ENCODE measurements around the gene METTL6. TPM values are rescaled to one million over a fixed set of nuclear protein-coding genes. Genes with fewer than 3 reads are reported as not detected.

The METTL6 gene
- total and polyA plus RNA-seq, 2 experiments from 2014 or later = 21.6 to 30.9 TPM

DNA sequence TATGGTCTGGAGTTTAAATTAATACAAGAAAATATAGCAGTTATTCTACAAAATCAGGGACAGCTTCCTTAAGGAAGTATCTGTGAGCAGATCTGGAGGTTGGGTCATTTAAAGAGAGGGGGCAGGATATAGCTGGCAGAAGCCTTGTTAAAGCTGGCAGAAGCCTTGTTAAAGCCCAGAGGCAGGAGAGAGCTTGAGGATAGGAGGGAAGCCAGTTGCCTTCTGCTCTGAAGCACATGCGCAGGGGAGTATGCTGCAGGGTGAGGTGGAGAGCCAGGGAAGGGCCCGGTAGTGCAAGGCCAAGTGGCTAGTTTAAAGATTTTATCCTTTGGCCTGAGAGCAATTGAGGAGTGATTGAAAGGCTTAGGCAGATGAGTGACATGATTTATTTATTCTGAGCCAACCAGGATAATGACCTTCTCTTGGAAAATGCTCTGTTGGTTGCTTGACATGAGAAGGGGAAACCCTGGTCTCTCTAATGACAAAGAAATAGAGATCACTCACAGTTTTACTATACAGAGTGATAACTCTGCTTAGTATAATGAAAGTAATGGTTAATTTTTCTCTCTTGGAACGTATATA lies 4.0 kb upstream of the METTL6 start:
- peaks cover 81% of the 10 kb centered on the region for H3K79me2 ChIP-seq (ENCODE audit: insufficient read depth)
- in situ Hi-C loops (cut with MboI) = no loop called here

GRCh38 chr3:15430624-15431023 lies 3.3 kb upstream of the METTL6 start:
- no peak for DNase-seq
- in situ Hi-C loops (cut with MboI) = no loop called here
- H4K20me1 ChIP-seq (ENCODE audit: insufficient read depth) = no peaks in the 10 kb centered on the region
- no peak overlapping the region for H3K4me3 ChIP-seq
- 18 to 29% methylated on average over 1 of the region's 1 CpG for WGBS, 2 experiments (ENCODE audit: low coverage in 1 of 2, low lambda C conversion rate in 2 of 2, missing lambda C conversion rate in 2 of 2)
- H3K36me3 ChIP-seq (ENCODE audit: low read depth) = peaks cover 37% of the 10 kb centered on the region
- peaks cover 14% of the 10 kb centered on the region; the same call in 1 of the 2 replicates for H3F3A ChIP-seq (ENCODE audit: insufficient read depth)
- no peak overlapping the region for H3K27ac ChIP-seq
- peaks cover 88% of the 10 kb centered on the region for H3K79me2 ChIP-seq (ENCODE audit: insufficient read depth)
- H3K4me2 ChIP-seq (ENCODE audit: unreplicated experiment) = no peak overlapping the region
- no peak for TF ChIP-seq EZH2 (IDR thresholded peaks at IDR 0.05; ENCODE audit: insufficient read depth, poor library complexity, severe bottlenecking)
- no peak for TF ChIP-seq EZH2phosphoT487 (IDR thresholded peaks at IDR 0.05; ENCODE audit: insufficient read depth, low read depth)
- no peaks in the 10 kb centered on the region for H3K27me3 ChIP-seq (replicated peaks; ENCODE audit: insufficient read depth)
- no peak overlapping the region for H3K9ac ChIP-seq
- peaks cover 19% of the 10 kb centered on the region for H3K4me1 ChIP-seq (ENCODE audit: insufficient read depth)
- H2AFZ ChIP-seq = no peak overlapping the region
- no peaks in the 10 kb centered on the region for H3K9me3 ChIP-seq (ENCODE audit: low read depth)
- H3K9me2 ChIP-seq (ENCODE audit: insufficient read depth) = no peaks in the 10 kb centered on the region

More for the DNA sequence above, 4.0 kb upstream of the METTL6 start:
- H3K4me3 ChIP-seq = no peak overlapping the region
- no peaks in the 10 kb centered on the region for H3K27me3 ChIP-seq (replicated peaks; ENCODE audit: insufficient read depth)
- no peaks in the 10 kb centered on the region for H3K9me3 ChIP-seq (ENCODE audit: low read depth)
- no peak overlapping the region for H3K4me2 ChIP-seq (ENCODE audit: unreplicated experiment)
- no peak overlapping the region for H3K27ac ChIP-seq
- peaks cover 17% of the 10 kb centered on the region for H3K4me1 ChIP-seq (ENCODE audit: insufficient read depth)
- 84 to 87% methylated on average over 3 of the region's 3 CpGs for WGBS, 2 experiments (ENCODE audit: low coverage in 1 of 2, low lambda C conversion rate in 2 of 2, missing lambda C conversion rate in 2 of 2)
- peaks cover 14% of the 10 kb centered on the region; the same call in 1 of the 2 replicates for H3F3A ChIP-seq (ENCODE audit: insufficient read depth)
- H4K20me1 ChIP-seq (ENCODE audit: insufficient read depth) = no peaks in the 10 kb centered on the region
- TF ChIP-seq EZH2phosphoT487 (IDR thresholded peaks at IDR 0.05; ENCODE audit: insufficient read depth, low read depth) = no peak
- H3K36me3 ChIP-seq (ENCODE audit: low read depth) = peaks cover 38% of the 10 kb centered on the region
- DNase-seq = no peak
- no peak overlapping the region for H3K9ac ChIP-seq
- H3K9me2 ChIP-seq (ENCODE audit: insufficient read depth) = no peaks in the 10 kb centered on the region
- no peak overlapping the region for H2AFZ ChIP-seq

- peaks cover 19% of the 10 kb centered on the region for H3K4me1 ChIP-seq (ENCODE audit: insufficient read depth)
- no peaks in the 10 kb centered on the region for H3K9me3 ChIP-seq (ENCODE audit: low read depth)
- H3F3A ChIP-seq (ENCODE audit: insufficient read depth) = peaks cover 14% of the 10 kb centered on the region; the same call in 1 of the 2 replicates
- peak overlapping the region; percentile 92 for H3K27ac ChIP-seq
- peak overlapping the region; percentile 96 for H3K4me2 ChIP-seq (ENCODE audit: unreplicated experiment)
- DNase-seq = no peak
- no peaks in the 10 kb centered on the region for H4K20me1 ChIP-seq (ENCODE audit: insufficient read depth)
- no peak overlapping the region for H2AFZ ChIP-seq
- H3K9ac ChIP-seq = peak overlapping the region; percentile 95
- peak overlapping the region; percentile 99 for H3K4me3 ChIP-seq
- H3K36me3 ChIP-seq (ENCODE audit: low read depth) = peaks cover 35% of the 10 kb centered on the region
- no peaks in the 10 kb centered on the region for H3K27me3 ChIP-seq (replicated peaks; ENCODE audit: insufficient read depth)
- H3K9me2 ChIP-seq (ENCODE audit: insufficient read depth) = no peaks in the 10 kb centered on the region
- peaks cover 92% of the 10 kb centered on the region for H3K79me2 ChIP-seq (ENCODE audit: insufficient read depth)
- 73% methylated on average over 6 of the region's 6 CpGs for WGBS, 2 experiments (ENCODE audit: low coverage in 1 of 2, low lambda C conversion rate in 2 of 2, missing lambda C conversion rate in 2 of 2)
- TF ChIP-seq EZH2phosphoT487 (IDR thresholded peaks at IDR 0.05; ENCODE audit: insufficient read depth, low read depth) = no peak
- TF ChIP-seq EZH2 (IDR thresholded peaks at IDR 0.05; ENCODE audit: insufficient read depth, poor library complexity, severe bottlenecking) = no peak
- in situ Hi-C loops (cut with MboI) = loop anchor here (10.0 kb wide), 1 partner anchor 126 kb away; no protein-coding TSS in a partner anchor
Measured at GRCh38 chr3:15429080-15429479, 1.7 kb upstream of the METTL6 start.

DNA sequence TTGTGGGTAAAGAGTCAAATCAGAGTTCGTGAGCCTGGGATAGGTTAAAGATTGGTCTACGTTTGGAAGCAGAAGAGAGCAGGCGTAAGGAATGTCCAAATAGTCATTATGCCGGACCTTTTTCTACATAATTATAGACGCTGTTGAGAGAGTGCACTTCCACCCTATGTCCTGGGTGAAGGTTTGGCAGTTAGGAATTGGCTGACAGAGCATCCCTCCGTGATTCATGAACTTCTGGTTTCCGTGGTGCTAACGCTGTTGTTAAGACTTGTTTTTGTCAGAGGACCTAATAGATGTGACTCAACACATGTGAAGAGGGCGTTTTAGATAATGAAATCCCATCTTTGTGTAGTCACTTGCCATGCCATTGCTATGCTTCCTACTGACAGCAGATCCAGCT lies 1.2 kb upstream of the METTL6 start:
- WGBS, 2 experiments (ENCODE audit: low coverage in 1 of 2, low lambda C conversion rate in 2 of 2, missing lambda C conversion rate in 2 of 2) = 2% methylated on average over 9 of the region's 9 CpGs
- H3K9ac ChIP-seq = peak overlapping the region; percentile 95
- in situ Hi-C loops (cut with MboI) = loop anchor here (10.0 kb wide), 1 partner anchor 126 kb away; no protein-coding TSS in a partner anchor
- no peak for TF ChIP-seq EZH2phosphoT487 (IDR thresholded peaks at IDR 0.05; ENCODE audit: insufficient read depth, low read depth)
- TF ChIP-seq EZH2 (IDR thresholded peaks at IDR 0.05; ENCODE audit: insufficient read depth, poor library complexity, severe bottlenecking) = no peak
- H3K27me3 ChIP-seq (replicated peaks; ENCODE audit: insufficient read depth) = no peaks in the 10 kb centered on the region
- DNase-seq = peak; percentile 93
- H3K4me3 ChIP-seq = peak overlapping the region; percentile 99
- H3F3A ChIP-seq (ENCODE audit: insufficient read depth) = peaks cover 14% of the 10 kb centered on the region; the same call in 1 of the 2 replicates
- H3K9me3 ChIP-seq (ENCODE audit: low read depth) = no peaks in the 10 kb centered on the region
- peaks cover 19% of the 10 kb centered on the region for H3K4me1 ChIP-seq (ENCODE audit: insufficient read depth)
- peak overlapping the region; percentile 97 for H2AFZ ChIP-seq
- H4K20me1 ChIP-seq (ENCODE audit: insufficient read depth) = no peaks in the 10 kb centered on the region
- peak overlapping the region; percentile 92 for H3K27ac ChIP-seq
- peaks cover 31% of the 10 kb centered on the region for H3K36me3 ChIP-seq (ENCODE audit: low read depth)
- no peaks in the 10 kb centered on the region for H3K9me2 ChIP-seq (ENCODE audit: insufficient read depth)
- peak overlapping the region; percentile 96 for H3K4me2 ChIP-seq (ENCODE audit: unreplicated experiment)
- peaks cover 93% of the 10 kb centered on the region for H3K79me2 ChIP-seq (ENCODE audit: insufficient read depth)

Data from GM23248 (cell line).